Keratinocyte (primary cell): ENCODE results near the gene TPM1. TPM values are rescaled to one million over a fixed set of nuclear protein-coding genes. Genes with fewer than 3 reads are reported as not detected.

Experiments
- DNase-seq: peaks from one replicate; pipeline ENCODE4 v3.0.0-alpha.2; 2011; ENCODE audit warnings: low read depth, missing footprints, low spot score
- FAIRE-seq: peaks from 2 replicates; lab custom pipeline; 2011; peaks lifted over from hg19 to GRCh38; lab: Jason Lieb, UNC
- H2AFZ ChIP-seq: 2 replicates; pipeline ENCODE4 v1.6.0; 2012; ENCODE audit warnings: low read length, control low read depth, inconsistent platforms; ENCODE audit not compliant: control insufficient read depth
- H3K27ac ChIP-seq: 2 replicates; pipeline ENCODE4 v1.5.1; 2011; ENCODE audit warnings: low read length; ENCODE audit not compliant: control insufficient read depth, insufficient read depth
- H3K27me3 ChIP-seq: 3 replicates; pipeline ENCODE4 v1.6.0; 2011; ENCODE audit warnings: low read length; ENCODE audit not compliant: control insufficient read depth, insufficient read depth; ENCODE audit errors: extremely low read depth
- H3K36me3 ChIP-seq, 2 experiments: 2 replicates in 1 of 2; 3 replicates in 1 of 2; pipeline ENCODE4 v1.5.1; 2011; ENCODE audit warnings: low read length in 2 of 2, mild to moderate bottlenecking in 1 of 2; ENCODE audit not compliant: control insufficient read depth in 2 of 2, insufficient read depth in 2 of 2; ENCODE audit errors: extremely low read depth in 1 of 2
- H3K4me1 ChIP-seq: 3 replicates; pipeline ENCODE4 v1.5.1; 2011; ENCODE audit warnings: low read length; ENCODE audit not compliant: control insufficient read depth, insufficient read depth; ENCODE audit errors: extremely low read depth
- H3K4me2 ChIP-seq: 3 replicates; pipeline ENCODE4 v1.6.0; 2011; ENCODE audit warnings: low read depth, low read length; ENCODE audit not compliant: control insufficient read depth, insufficient read depth; ENCODE audit errors: extremely low read depth
- H3K4me3 ChIP-seq, 3 experiments: fragments of 200-600 bp in 1 of 3; sonication (generic) in 1 of 3; 2 replicates in 2 of 3; 3 replicates in 1 of 3; pipeline ENCODE4 v1.5.1; 2011 to 2016; ENCODE audit warnings: low read length in 3 of 3, mild to moderate bottlenecking in 3 of 3, control low read depth in 2 of 3, inconsistent platforms in 1 of 3, low read depth in 1 of 3, mixed read lengths in 1 of 3, mixed run types in 1 of 3, moderate library complexity in 1 of 3; ENCODE audit not compliant: control insufficient read depth in 2 of 3, insufficient read depth in 2 of 3; ENCODE audit errors: extremely low read depth in 1 of 3
- H3K79me2 ChIP-seq: 2 replicates; pipeline ENCODE4 v1.6.0; 2012; ENCODE audit warnings: low read length; ENCODE audit not compliant: control insufficient read depth, insufficient read depth
- H3K9ac ChIP-seq: 3 replicates; pipeline ENCODE4 v1.6.0; 2011; ENCODE audit warnings: low read length; ENCODE audit not compliant: control insufficient read depth, insufficient read depth; ENCODE audit errors: extremely low read depth
- H3K9me1 ChIP-seq: 3 replicates; pipeline ENCODE4 v1.6.0; 2011; ENCODE audit warnings: low read length; ENCODE audit not compliant: control insufficient read depth, insufficient read depth; ENCODE audit errors: extremely low read depth
- H3K9me3 ChIP-seq: 2 replicates; pipeline ENCODE4 v1.5.1; 2012; ENCODE audit warnings: low read depth, low read length; ENCODE audit not compliant: control insufficient read depth
- H4K20me1 ChIP-seq: 3 replicates; pipeline ENCODE4 v1.6.0; 2011; ENCODE audit warnings: low read length; ENCODE audit not compliant: control insufficient read depth, insufficient read depth; ENCODE audit errors: extremely low read depth
- EZH2 ChIP-seq: IDR thresholded peaks from one replicate; pipeline ENCODE4 v1.6.1; 2012; ENCODE audit warnings: inconsistent platforms, mild to moderate bottlenecking, low read length, moderate library complexity
- dilution Hi-C: fragments of 300-500 bp; cut with MboI; formaldehyde crosslinking; loops from one replicate; pipeline ENCODE4 v1.7.0; 2020; ENCODE audit warnings: low sequenced_read_pairs; ENCODE audit not compliant: extremely low pct_ligation_motif_present
- polyA plus RNA-seq, 5 experiments: library from polyadenylated mRNA; depleted of rRNA in 3 of 5; stranded (reverse) in 3 of 5; stranded (forward) in 1 of 5; unstranded in 1 of 5; fragments of >200 nt; gene quantifications; 1 replicate in 1 of 5; 2 replicates in 3 of 5; 3 replicates in 1 of 5; pipeline versions ENCODE4 v1.2.1 to v1.2.3, GENCODE V29; 2011 to 2012; ENCODE audit warnings: missing spikeins in 2 of 5, low read depth in 1 of 5, low replicate concordance in 1 of 5
- TF ChIP-seq, protein P1 (sequence below), 3 experiments: IDR thresholded peaks in 1 of 3; conservative IDR thresholded peaks in 1 of 3; optimal IDR thresholded peaks in 1 of 3; 2 replicates in 2 of 3; 3 replicates in 1 of 3; pipeline versions ENCODE3 to v1.5.1; 2011; ENCODE audit warnings: low read length in 3 of 3, mild to moderate bottlenecking in 3 of 3, moderate library complexity in 2 of 3, control low read depth in 1 of 3, inconsistent platforms in 1 of 3; ENCODE audit not compliant: insufficient read depth in 2 of 3; ENCODE audit errors: extremely low read depth in 1 of 3

TPM1 gene
- polyA plus RNA-seq, 1 donor (not counting 4 experiments of a cell fraction or from before 2014, with no cell fraction given), result 370 TPM

DNA sequence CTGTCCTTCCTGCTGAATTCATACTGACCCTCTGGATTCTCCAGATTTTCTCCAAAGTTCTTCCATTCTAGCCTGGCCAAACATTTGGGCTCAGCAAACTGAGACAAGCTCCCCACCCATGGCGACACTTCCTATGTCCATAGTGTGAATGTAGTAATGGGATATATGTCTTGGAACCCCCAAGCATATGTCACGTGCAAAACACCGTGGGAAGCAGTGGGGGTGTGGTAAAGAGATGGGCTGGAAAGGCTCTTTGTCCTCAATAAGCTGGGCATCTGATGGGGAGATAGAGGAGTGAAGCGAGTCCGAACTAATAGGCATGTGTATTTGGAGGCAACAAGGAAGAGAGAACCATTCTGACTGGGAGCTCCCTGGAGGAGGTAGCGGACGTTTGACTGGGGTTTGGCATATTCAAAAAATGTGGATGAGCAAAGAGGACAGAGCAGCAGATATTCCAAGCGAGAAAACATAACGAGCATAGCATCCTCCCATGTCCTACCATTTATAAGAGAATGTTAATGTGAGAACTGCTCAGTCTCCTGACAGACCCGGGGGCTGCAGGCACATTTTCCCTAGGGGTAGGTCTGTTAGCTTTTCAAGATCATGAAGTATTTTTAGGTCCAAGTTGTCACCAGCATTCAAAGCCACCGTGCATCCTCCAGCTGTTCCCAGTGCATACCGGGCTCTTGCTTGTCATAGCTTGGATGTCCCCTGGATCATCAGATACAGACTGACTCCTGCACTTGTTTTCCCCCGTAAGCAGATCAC lies 25.6 kb downstream of the TPM1 start:
- Histone ChIP-seq H3K36me3 (peaks cover 32 to 41% of the 10 kb centered on the region in 2 experiments), H3K4me2 (no peak overlapping the region), H3K27ac (no peak overlapping the region), H3K27me3 (no peaks in the 10 kb centered on the region), H3K4me3 (no peak overlapping the region), H3K9me3 (no peaks in the 10 kb centered on the region), H2AFZ (no peak overlapping the region), H3K9ac (no peak overlapping the region), H4K20me1 (no peaks in the 10 kb centered on the region), H3K79me2 (no peaks in the 10 kb centered on the region), H3K4me1 (no peaks in the 10 kb centered on the region), H3K9me1 (no peaks in the 10 kb centered on the region)
- dilution Hi-C loops, result no loop called here
- no peak for FAIRE-seq
- TF ChIP-seq, protein P1, sequence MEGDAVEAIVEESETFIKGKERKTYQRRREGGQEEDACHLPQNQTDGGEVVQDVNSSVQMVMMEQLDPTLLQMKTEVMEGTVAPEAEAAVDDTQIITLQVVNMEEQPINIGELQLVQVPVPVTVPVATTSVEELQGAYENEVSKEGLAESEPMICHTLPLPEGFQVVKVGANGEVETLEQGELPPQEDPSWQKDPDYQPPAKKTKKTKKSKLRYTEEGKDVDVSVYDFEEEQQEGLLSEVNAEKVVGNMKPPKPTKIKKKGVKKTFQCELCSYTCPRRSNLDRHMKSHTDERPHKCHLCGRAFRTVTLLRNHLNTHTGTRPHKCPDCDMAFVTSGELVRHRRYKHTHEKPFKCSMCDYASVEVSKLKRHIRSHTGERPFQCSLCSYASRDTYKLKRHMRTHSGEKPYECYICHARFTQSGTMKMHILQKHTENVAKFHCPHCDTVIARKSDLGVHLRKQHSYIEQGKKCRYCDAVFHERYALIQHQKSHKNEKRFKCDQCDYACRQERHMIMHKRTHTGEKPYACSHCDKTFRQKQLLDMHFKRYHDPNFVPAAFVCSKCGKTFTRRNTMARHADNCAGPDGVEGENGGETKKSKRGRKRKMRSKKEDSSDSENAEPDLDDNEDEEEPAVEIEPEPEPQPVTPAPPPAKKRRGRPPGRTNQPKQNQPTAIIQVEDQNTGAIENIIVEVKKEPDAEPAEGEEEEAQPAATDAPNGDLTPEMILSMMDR (optimal IDR thresholded peaks at IDR 0.05 in 1 of 3, IDR thresholded peaks at IDR 0.05 in 1 of 3, conservative IDR thresholded peaks at IDR 0.05 in 1 of 3; ENCODE audit: extremely low read depth in 1 of 3, insufficient read depth in 2 of 3, low read length in 3 of 3), result no peak
- no peak for TF ChIP-seq EZH2
- DNase-seq, result no peak

- H3K4me2 ChIP-seq, result no peak overlapping the region
- dilution Hi-C loops, result no loop called here
- no peaks in the 10 kb centered on the region for H3K4me1 ChIP-seq
- FAIRE-seq (no peak), DNase-seq (no peak)
- no peak overlapping the region for H2AFZ ChIP-seq
- H4K20me1 ChIP-seq, result no peaks in the 10 kb centered on the region
- H3K79me2 ChIP-seq, result no peaks in the 10 kb centered on the region
- no peak overlapping the region for H3K9ac ChIP-seq
- no peak overlapping the region for H3K27ac ChIP-seq
- peaks cover 22 to 32% of the 10 kb centered on the region in 2 experiments for H3K36me3 ChIP-seq
- H3K9me3 ChIP-seq, result no peaks in the 10 kb centered on the region
- H3K27me3 ChIP-seq, result no peaks in the 10 kb centered on the region
- no peak overlapping the region for H3K4me3 ChIP-seq
- H3K9me1 ChIP-seq, result no peaks in the 10 kb centered on the region
- TF ChIP-seq, protein P1 (optimal IDR thresholded peaks at IDR 0.05 in 1 of 3, IDR thresholded peaks at IDR 0.05 in 1 of 3, conservative IDR thresholded peaks at IDR 0.05 in 1 of 3; ENCODE audit: extremely low read depth in 1 of 3, insufficient read depth in 2 of 3, low read length in 3 of 3), result no peak
- no peak for TF ChIP-seq EZH2
Observed at GRCh38 chr15:63069616-63070090, 27.1 kb downstream of the TPM1 start.
